HG03095 (cell line): ENCODE results near the gene ANKRD33B.
A peak's percentile ranks its signal among the peaks of the same experiment; 100 is the strongest.
"Not testable (repeated sequence)": the region's sequence is repeated elsewhere in the genome, so short reads cannot be mapped to it uniquely, and the experiment has no call there.

Source experiments
- ATAC-seq: cut with Tn5 transposase; IDR thresholded peaks from one replicate; pipeline ENCODE4 v1.9.1; 2021; ENCODE audit warnings: moderate library complexity; ENCODE audit not compliant: unreplicated experiment

The ANKRD33B gene

GRCh38 chr5:10633271-10634049 lies 69.6 kb downstream of the ANKRD33B start:
- no peak for ATAC-seq

GRCh38 chr5:10634050-10634449 lies 70.2 kb downstream of the ANKRD33B start:
- ATAC-seq, result no peak

DNA sequence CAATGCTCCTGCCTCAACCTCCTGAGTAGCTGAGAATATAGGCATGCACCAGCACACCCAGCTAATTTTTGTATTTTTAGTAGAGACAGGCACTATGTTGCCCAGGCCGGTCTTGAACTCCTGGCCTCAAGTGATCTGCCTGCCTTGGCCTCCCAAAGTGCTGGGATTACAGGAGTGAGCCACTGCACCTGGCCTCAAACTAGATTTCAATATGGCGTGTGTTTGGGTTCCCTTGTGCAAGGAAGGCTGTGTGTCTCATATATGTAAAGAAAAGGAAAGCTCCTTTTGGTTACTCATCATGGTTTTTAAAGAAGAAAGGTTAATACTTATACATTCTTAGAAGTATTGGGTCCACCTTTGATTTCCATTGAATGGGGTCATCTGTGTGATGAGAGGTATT lies 70.7 kb downstream of the ANKRD33B start:
- ATAC-seq, result no peak

- ATAC-seq, result peak; percentile 64
These were observed 71.5 kb downstream of the ANKRD33B start for GRCh38 chr5:10635257-10635866.

DNA sequence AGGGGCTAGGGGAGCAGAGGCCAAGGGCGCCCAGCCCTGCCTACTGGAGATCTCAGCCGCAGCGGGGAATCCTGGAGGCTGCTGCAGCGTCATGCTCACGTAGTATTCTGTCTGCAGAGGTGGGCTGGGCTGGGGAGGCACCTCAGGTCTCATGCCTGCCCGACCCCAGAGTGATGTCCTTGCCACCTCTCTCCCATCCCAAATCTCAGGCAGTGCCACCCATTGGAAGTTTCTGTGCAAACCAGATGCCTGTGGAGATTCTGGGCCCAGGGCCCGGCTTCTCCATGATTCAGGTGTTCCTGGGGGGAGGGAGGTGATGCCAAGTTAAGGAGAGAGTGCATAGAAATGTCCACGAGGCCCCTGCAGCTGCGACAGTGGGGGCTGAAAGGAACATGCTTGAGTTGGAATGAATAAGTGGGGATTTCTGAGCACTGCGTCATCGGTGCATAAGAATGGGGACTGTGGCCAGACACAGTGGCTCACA lies 72.0 kb downstream of the ANKRD33B start:
- peak; percentile 5 for ATAC-seq

DNA sequence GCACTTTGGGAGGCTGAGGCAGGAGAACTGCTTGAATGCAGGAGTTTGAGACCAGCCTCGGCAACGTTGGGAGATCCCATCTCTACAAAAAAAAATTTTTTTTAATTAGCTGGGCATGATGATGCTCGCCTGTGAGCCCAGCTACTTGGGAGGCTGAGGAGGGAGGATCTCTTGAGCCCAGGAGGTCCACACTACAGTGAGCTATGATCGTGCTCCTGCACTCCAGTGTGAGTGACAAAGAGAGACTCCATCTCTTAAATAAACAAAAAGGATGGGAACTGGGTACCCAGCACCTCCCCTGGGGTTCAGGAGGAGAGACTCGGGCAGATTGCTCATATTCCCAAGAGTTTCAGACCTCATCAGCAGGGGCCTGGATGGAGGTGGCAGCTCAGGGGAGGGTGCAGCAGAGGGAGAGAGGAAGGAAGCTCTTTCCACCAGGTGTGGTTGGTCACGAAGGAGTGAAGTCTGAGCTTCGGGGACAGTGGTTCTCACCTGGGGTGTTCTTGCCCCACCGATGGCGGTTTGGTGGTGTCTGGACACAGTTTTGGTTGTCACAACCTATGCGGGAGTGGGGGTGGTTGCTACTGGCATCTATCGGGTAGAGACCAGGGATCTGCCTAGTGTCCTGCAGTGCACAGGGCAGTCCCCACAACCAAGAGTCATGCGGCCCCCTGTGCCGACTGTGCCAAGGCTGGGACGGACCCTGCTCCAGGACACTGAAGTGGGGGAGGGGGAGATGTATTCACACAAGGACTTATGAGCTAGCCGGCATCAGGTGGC lies 72.7 kb downstream of the ANKRD33B start:
- ATAC-seq, result no peak

GRCh38 chr5:10637944-10638343 lies 74.1 kb downstream of the ANKRD33B start:
- ATAC-seq, result no peak

- not testable (repeated sequence) for ATAC-seq
These were observed 74.9 kb downstream of the ANKRD33B start for GRCh38 chr5:10638723-10639122.

GRCh38 chr5:10639846-10640368 lies 76.0 kb downstream of the ANKRD33B start:
- ATAC-seq, result no peak

GRCh38 chr5:10642367-10642766 lies 78.5 kb downstream of the ANKRD33B start:
- no peak for ATAC-seq

DNA sequence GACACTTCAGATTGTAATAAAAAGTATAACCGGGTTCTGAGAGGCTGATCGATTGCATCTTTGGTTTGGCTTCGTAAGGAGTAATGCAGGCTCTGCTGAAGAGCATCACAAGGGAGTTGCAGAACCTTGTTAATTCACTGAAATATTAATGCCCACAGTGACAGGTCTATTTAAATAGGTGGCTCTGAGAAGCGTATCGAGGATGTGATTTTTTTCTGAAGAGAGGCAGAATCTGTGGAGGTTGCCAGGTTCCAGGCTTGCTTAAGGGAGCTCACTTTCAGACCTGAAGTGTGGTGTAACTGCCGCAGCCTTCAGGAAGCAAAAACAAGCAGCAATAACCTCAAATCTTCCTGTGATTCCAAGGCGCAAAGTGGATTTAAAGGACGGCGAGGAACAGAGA lies 80.3 kb downstream of the ANKRD33B start:
- ATAC-seq, result no peak

DNA sequence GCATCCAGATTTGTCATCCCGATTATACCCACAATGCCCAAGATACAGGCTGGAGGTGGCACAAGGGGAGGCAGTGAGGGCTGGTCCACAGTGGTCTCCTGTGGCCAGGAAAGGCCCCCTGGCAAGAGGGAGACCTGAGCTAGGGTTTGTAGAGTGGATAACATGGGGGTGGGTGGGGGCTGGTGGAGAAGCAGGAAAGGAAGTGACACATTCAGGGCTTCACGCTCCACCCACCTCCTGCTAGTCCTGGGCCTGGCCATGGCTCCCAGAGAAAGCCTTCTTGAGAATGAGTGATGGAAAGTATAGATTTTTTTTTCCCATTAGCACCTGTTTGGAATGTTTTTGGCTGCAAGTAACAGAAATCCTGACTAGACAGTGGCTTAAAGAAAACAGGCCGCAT lies 81.3 kb downstream of the ANKRD33B start:
- no peak for ATAC-seq

DNA sequence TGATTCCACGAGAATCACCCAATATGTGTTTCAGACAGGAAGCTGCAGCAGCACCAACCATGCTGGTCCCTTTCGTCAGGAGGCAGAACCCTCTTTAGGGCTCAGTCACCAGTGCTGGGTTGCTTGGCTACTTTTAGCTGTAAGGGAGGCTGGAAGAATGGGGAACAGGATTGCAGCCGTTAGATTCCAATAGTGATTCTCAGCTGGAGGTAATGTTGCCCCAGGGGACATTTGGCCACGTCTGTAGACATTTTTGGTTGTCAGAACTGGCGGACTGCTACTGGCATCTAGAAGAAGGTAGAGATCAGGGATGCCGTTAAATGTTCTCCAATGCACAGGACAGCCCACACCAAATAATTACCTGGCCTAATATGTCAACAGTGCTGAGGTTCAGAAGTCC lies 81.8 kb downstream of the ANKRD33B start:
- no peak for ATAC-seq

DNA sequence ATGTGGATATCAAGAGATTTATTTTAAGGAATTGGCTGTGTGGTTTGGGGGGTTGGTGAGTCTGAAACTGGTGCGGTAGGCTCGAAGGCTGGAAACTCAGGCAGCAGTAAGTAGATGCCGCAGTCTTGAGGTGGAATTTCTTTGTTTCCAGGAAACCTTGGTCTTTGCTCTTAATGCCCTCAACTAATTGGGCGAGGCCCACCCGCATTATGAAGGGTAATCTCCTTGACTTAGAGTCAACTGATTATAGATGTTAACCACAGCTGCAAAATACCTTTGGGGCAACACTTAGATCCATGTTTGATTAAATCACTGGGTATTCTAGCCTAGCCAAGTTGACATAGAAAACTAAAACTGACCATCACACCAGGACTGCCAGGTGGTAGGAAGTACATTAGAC lies 83.8 kb downstream of the ANKRD33B start:
- ATAC-seq, result no peak

GRCh38 chr5:10648806-10649665 lies 85.2 kb downstream of the ANKRD33B start:
- ATAC-seq, result no peak

DNA sequence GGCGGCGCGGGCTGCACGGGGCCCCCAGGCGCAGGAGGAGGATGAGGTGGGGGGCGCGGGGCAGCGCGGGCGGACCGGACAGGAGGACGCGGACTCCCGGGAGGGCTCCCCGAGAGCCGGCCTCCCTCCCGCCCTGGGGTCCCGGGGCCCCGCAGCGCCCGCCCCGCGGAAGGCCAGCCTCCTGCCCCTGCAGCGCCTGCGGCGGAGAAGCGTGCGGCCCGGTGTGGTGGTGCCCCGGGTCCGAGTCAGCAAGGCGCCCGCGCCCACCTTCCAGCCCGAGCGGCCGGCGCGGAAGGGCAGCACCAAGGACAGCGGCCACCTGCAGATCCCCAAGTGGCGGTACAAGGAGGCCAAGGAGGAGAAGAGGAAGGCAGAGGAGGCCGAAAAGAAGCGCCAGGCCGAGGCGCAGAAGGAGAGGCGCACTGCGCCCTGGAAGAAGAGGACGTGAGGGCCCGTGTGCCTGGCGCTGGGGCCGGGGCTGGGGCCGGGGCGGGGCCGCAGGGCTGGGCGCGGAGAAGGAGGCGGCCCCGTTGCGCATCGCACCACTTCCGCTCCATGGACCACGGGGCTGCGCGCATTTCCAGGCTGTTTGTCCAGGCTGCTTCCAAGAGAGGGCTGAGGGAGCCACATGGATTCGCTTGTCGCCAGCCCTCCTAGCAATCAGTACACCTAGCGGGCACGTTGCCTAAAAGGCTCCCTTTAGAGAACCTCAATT lies 86.0 kb downstream of the ANKRD33B start:
- no peak for ATAC-seq

- no peak for ATAC-seq
These were observed 88.3 kb downstream of the ANKRD33B start for GRCh38 chr5:10652151-10652550.

GRCh38 chr5:10652606-10653005 lies 88.7 kb downstream of the ANKRD33B start:
- no peak for ATAC-seq

- no peak for ATAC-seq
These were observed 89.2 kb downstream of the ANKRD33B start for GRCh38 chr5:10653043-10653442.
